ENCODE data around the gene MYOM1.

DNA sequence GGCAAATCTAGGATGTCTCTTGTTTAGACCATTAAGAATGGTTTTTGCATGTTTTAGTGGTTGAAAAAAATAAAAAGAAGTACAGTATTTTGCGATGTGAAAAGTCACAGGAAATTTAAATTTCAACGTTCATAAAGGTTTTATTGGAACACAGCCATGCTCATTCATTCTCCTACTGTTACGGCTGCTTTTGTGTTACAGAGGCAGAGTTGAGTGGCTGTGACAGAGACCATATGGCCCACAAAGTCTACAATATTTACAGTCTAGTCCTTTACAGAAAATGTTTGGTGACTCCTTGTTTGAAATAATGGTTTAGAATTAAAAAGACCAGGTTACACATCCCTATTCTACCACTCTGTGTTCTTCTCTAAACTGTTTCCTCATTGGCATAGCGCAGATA lies 48.1 kb downstream of the MYOM1 start:
- TF ChIP-seq, protein P1, sequence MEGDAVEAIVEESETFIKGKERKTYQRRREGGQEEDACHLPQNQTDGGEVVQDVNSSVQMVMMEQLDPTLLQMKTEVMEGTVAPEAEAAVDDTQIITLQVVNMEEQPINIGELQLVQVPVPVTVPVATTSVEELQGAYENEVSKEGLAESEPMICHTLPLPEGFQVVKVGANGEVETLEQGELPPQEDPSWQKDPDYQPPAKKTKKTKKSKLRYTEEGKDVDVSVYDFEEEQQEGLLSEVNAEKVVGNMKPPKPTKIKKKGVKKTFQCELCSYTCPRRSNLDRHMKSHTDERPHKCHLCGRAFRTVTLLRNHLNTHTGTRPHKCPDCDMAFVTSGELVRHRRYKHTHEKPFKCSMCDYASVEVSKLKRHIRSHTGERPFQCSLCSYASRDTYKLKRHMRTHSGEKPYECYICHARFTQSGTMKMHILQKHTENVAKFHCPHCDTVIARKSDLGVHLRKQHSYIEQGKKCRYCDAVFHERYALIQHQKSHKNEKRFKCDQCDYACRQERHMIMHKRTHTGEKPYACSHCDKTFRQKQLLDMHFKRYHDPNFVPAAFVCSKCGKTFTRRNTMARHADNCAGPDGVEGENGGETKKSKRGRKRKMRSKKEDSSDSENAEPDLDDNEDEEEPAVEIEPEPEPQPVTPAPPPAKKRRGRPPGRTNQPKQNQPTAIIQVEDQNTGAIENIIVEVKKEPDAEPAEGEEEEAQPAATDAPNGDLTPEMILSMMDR (IDR thresholded peaks at IDR 0.05), result no peak
- no peak for TF ChIP-seq POLR2A (IDR thresholded peaks at IDR 0.05)

All from Peyer's patch (tissue), 4 donors.